Hematopoietic multipotent progenitor cell treated with erythropoietin and hydrocortisone succinate and interleukin-3 and kit ligand, for 4 days (in vitro differentiated cells): ENCODE measurements around the gene SPOCK1.
"Not testable (repeated sequence)": the region's sequence is repeated elsewhere in the genome, so short reads cannot be mapped to it uniquely, and the experiment has no call there.

Experiments used
- DNase-seq: peaks from one replicate; pipeline ENCODE4 v3.0.0-alpha.2; 2015

SPOCK1 gene

DNA sequence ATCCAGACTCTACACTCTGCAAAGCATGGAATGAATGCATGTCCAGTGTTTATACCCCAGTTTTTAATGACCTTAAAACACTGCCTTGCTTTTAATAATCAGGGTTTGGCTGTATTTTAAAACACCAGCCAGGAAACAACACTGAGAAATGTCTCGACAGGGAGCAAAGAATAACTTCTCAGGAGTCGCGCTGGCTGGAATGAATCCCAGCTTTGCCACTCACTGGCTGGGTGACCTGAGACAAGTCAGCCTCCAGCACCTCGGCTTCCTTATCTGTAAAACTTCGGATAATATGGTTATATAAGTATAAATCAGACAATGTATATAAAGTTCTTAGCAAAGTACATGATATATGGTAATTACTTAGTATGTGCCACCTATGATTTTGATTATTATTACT lies 505.0 kb downstream of the SPOCK1 start:
- no peak for DNase-seq

DNA sequence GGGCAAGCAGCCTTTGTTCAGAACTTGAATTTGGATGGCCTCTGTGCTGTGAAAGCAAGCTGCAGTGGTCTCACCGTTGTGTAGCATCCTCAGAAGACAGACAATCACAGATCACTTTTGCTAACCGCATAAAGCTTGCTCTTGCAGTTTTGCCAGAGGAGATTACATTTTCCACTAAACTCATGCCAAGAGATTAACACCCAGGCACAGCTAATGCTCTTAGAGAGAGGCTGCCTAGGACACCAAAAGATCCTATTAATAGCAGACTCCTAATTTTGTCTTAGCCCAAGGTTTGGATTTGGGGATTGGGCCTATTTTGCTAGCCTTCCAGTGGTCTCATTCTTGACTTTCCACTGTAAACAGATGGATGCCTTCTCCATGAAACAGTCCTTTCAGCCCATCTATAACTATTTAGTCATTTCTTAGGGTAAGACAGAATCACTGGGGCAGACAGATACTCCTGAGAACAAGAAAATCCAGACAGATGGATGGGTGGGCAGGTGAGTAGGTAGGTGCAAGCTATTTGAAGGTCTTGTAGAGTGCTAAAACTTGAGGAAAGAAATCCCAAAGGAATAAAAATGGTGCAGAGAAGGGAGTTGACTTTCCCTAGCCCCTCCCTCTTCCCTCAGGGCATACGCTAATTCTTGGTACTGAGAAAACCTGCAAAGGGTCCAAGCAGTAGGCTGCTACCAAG lies 506.2 kb downstream of the SPOCK1 start:
- DNase-seq, result no peak

DNA sequence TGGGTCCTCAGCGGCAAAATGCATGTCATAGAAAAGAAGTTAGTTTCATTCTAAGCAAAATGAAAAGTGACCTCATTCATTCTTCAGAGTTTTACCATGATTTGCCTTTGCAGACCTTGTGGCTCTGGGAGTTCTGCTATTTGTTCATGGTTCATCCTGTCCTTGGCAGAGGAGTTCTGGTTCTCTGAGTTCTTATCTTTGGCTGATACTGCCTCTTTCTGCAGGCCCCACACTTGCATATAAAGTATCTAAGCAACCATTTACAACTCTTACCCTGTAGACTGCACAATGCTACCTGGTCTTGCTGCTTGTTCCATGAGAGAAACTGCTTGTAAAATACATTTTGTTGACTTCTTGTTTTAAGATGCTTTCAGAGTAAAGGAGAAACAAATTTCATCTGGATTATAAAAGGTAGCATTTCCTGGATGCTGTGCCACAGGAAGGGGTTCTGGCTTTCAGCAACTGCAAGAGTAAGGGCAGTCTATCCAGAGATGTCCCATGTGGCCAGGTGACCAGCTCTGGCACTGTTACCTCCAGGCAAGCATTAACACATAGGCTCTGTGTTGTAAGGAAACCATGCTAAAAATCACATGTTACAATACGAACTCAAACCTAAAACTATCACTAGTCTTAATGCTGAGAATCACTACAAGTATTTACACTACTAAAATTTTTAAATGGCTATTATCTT lies 513.2 kb downstream of the SPOCK1 start:
- no peak for DNase-seq

DNA sequence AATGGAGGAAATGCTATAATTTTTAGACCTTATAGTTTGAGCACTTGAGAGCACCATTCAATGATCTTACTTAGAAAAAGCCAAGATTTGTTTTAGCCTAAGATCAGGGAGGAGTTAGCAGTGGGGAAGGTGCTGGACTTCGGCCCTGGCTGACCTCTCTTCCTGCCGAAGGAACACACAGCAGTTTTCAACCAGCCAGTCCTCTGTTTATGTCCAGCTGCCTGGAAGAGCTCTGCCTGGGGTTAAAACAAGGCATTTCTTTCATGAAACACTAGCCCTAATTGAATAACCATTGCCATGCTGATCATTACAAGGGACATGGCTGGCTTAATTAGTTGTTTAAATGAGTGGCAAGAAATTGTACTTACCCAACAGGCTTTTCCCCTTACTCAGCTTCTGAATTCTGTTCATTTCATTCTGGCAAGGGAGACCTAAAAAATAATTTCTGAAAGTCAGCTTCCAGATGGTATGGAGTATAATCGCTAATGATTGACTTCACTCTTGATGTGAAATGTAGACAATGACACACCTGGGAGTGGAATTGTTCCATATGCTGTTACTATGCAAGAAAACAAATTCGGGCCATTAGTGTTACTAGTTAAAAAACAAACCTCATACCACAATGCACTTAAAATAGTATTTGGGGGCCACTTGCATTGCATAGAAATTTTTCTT lies 514.2 kb downstream of the SPOCK1 start:
- no peak for DNase-seq

DNA sequence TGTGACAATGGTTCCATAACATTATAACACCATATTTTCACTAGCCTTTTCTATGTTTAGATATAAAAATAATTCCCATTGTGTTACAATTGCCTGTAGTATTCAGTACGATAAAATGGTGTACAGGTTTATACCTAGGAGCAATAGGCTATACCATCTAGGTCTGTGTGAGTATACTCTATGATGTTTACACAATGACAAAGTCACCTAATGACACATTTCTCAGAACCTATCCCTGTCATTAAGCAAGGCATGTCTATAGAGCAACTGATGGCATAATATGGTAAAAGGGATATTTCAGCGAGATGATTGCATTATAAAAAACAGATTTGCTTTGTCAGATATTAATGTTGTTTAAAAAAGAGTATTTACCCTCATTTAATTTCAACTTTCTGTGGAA lies 517.2 kb downstream of the SPOCK1 start:
- no peak for DNase-seq

DNA sequence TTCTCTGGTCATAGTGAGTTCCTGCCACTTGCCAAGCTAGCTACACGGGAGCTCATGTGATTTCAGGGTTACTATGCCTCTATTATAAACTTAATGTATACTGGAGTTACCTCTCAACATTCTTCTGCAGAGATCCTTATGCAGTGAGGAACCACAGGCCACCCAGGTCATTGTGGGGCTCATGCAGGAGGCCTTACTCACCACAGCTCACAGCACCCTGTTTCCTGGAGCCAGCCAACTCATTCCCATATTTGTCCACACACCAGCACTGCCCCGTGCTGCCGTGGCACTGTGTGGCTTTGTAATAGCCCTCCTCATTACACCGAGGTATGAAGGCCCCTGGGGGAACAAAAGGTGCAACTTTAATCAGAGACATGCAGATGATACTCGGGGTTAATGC lies 520.0 kb downstream of the SPOCK1 start:
- DNase-seq, result no peak

DNA sequence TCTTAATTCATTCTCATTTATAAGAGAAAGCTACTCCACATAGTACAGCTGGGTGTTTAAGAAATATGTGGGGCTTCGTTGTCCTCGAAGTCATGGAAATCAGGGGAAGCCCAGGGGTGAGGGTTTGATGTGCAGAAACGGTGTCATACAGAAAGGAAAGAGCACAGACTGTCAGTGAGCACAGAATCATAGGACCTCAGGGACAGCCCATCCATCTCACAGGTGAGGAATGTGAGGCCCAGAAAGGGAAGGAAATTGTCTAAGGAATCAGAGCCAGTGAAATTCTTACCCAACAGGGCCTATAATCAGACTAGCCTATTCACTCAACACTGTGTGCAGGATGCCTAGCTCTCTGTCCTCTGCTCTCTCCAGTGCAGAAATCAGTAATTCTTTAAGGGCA lies 535.6 kb downstream of the SPOCK1 start:
- no peak for DNase-seq

DNA sequence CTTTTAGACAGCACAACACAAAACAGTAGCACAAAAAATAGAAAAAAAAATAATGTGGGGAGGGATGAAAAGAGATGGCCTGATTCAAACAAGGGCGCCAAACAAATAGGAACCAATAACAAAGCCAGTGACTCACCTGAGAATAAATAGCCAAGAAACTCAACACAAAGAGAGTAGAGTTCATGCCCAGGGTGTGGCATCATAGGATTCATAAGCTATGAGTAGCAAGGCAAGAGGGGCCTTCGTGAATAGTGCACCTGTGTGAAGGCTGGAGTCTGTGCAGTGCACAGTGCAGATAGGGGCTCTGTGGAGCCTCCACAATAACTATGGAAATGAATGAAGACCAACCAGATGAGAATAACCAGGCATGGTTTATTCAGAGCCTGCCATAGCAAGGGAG lies 541.7 kb downstream of the SPOCK1 start:
- DNase-seq, result no peak

DNA sequence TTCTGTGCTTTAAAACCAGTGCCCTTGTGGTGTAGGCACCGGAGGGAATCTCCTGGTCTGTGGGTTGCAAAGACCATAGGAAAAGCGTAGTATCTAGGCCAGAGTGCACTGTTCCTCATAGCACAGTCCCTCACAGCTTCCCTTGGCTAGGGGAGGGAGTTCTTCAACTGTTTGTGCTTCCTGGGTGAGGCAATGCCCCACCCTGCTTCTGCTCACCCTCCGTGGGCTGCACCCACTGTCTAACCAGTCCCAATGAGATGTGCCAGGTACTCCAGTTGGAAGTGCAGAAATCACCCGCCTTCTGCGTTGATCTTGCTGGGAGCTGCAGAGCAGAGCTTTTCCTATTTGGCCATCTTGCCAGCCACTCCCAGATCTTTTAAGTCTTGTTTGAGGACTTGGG lies 545.0 kb downstream of the SPOCK1 start:
- not testable (repeated sequence) for DNase-seq

DNA sequence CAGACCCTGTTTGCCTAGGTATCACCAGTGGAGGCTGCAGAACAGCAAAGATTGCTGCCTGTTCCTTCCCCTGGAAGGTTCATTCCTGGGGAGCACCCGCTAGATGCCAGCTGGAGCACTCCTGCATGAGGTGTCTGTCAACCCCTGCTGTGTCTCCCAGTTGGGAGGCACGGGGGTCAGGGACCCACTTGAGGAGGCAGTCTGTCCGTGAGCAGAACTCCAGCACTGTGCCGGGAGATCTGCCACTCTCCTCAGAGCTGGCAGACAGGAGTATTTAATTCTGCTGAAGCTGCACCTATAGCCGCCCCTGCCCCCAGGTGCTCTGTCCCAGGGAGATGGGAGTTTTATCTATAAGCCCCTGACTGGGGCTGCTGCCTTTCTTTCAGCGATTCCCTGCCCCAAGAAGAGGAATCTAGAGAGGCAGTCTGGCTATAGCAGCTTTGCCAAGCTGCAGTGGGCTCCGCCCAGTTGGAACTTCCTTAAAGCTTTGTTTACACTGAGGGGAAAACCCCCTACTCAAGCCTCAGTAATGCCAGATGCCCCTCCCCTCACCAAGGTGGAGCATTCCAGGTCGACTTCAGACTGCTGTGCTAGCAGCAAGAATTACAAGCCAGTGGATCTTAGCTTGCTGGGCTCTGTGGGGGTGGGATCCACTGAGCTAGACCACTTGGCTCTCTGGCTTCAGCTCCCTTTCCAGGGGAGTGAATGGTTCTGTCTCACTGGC lies 545.6 kb downstream of the SPOCK1 start:
- not testable (repeated sequence) for DNase-seq

DNA sequence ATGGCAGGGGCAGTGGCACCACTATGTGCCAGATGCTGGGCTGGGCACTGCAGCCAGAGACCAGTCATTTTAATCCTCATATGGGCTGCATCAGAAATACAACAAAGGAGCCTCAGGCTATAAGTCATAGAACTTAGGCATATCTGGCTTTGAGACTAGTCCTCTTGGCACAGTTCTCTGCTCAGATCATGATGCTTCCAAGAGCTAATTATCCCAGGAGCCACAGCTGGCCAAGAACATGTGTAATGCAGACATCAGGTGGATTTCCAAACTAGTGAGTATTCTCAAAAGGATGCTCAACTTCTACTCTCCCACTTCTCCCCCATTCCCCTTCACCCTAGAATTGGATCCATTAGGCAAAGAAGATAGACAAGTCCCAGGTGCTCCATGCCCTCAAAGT lies 571.6 kb downstream of the SPOCK1 start:
- DNase-seq, result no peak

DNA sequence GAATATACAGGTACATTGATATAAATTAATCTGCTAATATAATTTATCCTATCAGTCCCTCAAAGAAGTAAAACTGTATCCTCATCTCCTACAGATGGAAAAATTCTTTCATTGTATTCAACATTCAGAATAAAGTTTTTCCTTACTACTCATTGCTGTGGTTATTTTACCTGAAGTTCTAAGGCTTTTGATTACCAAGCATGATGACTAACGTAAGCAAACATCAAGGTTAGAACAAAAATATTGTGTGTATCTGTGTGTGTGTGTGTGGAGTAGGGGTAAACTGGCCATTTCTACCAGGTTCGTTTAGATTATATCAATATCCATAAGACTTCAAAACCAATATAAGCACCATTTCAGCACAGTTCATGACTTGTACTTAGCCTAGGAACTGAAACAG lies 573.1 kb downstream of the SPOCK1 start:
- DNase-seq, result no peak
